Measurements from ENCODE around the gene COX7A2. TPM values are rescaled to one million over a fixed set of nuclear protein-coding genes. Genes with fewer than 3 reads are reported as not detected.
A peak's percentile ranks its signal among the peaks of the same experiment; 100 is the strongest.

COX7A2 gene
- total RNA-seq, 1 donor from 2014 or later, result 118 TPM

DNA sequence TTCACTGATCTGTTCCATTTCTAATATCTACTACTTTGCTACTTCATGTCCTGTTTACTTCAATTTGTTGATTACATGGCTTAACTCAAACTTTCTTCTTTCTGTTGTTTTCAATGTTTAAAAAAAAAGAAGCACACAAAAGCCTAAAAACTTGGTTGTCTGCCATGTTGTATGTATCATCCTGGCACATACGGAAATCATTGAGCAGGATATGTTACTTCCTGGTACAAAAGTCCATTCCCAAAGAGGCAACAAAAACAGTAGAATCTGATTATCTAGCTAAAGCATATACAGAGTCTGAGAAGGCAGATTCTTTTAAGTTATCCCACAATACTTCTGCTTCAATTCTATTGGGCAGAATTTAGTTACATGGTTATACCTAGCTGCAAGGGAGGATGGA, 23.2 kb downstream of the COX7A2 start:
- DNase-seq, result peak; percentile 50

DNA sequence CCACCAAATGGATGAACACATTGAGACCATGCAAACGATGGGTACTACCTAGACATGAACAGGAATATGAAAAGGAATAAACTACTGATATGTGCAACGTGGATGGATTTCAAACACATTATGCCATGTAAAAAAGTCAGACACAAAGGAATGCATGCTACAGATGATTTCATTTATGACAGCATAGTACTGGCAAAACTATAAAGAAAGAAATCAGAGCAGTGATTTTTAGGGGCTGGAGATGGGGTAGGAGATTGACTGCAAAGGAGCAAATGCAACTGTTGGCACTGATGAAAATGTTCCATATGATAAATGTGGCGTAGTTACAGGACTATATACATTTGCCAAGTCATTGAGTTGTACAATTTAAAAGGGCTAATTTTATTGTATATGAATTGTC, 24.3 kb downstream of the COX7A2 start:
- peak; percentile 89 for DNase-seq

DNA sequence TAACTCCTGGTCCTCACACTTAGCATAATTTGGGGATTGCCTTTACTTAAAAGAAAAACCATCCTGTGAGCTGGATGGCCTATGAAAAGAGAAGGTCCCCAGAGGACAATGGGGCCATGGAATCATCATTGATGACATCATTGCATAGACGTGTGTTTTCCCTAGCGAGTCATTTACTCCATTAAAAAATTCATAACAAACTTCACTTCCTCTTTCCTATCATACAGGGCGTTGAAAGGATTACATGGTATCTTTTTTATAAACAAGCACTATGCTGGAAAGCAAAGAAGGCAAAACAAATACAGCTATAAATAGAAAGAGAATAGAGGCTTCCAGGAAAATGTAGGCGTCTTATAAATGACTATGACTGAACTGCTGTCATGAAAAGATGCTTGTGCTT, 26.4 kb downstream of the COX7A2 start:
- DNase-seq, result peak; percentile 94

DNA sequence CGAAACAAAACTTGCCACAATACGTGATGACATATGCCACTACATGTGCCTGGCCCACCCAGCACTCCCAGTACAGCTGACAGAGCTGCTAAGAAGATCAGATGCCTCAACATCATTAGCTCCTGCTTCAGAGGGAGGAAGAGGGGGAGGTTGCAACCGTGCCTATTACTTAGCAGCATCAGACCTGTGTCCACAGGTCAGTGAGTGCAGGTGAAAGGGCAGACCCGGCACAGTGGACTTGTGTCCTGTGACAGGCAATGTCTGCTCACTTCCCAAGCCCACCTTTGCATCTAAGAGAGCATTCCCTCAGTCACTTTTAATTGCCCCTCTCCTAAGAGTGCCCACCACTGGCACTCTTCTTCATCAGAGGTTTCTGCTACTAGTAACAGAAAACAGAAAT, 28.3 kb downstream of the COX7A2 start:
- no peak for DNase-seq

GRCh38 chr6:75213732-75214131, 29.9 kb downstream of the COX7A2 start:
- DNase-seq, result no peak

- peak; percentile 82 for DNase-seq
These were observed 30.5 kb downstream of the COX7A2 start for GRCh38 chr6:75213112-75213511.

DNA sequence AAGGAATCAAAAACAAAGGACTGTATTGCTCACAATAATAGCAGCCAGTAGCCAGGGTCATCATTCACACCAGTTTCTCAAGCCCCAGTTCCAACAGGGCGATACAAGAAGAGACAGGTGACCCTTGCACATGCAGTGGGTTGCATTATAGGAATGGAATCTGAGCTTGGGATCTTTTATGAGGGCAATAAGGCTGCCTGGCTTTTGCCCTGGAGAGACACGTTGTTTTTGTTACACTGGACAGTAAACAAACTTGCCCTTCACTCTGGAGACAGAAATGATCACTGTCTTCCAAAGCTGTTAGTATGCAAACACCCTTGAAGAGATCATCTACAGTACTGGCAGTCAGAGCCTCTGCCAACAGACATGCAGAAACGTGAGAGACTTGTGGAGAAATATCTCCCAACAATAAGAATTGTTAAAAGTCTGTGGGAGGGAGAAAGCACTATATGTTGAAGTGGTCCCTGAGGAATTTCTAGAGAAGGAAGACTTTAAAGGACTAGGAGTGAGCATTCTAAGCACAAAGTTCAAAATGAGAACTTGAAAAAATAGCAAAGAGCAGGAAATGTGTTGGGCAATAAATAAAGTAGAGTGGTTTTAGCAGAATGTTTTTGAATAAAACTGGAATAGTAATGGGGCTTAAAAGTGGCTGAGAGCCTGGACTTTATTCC, 31.5 kb downstream of the COX7A2 start:
- no peak for DNase-seq

DNA sequence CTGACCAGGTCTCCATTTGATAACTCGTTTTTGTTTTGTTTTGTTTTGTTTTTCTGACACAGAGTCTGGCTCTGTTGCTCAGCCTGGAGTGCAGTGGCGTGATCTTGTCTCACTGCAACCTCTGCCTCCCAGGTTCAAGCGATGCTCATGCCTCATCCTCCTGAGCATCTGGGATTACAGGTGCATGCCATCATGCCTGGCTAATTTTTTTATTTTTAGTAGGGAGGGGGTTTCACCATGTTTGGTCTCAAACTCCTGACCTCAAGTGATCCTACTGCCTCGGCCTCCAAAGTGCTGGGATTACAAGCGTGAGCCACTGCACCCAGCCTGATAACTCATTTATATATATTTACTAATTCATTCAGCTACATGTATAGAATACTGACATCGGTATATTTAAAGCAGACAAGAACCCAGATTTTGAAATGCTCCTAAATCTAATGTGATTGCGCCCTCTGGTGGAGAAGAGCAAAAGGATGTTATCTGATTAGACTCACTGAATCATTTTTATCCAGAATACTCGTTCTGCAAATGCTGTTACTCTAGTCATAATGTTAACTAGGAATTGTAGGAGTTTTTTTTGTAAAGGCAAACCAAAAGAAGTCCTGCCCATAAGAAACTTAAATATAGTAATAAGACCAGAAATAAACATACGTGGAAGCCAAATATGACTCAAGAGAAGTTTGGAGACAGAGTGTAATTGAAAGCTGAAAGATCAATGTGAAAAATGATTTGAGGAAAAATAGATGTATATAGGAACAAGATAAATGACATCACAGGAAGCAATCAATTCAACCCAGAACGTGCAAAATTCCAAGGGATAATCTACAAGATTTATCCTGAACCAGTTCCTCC, 32.5 kb downstream of the COX7A2 start:
- DNase-seq, result peak; percentile 63

DNA sequence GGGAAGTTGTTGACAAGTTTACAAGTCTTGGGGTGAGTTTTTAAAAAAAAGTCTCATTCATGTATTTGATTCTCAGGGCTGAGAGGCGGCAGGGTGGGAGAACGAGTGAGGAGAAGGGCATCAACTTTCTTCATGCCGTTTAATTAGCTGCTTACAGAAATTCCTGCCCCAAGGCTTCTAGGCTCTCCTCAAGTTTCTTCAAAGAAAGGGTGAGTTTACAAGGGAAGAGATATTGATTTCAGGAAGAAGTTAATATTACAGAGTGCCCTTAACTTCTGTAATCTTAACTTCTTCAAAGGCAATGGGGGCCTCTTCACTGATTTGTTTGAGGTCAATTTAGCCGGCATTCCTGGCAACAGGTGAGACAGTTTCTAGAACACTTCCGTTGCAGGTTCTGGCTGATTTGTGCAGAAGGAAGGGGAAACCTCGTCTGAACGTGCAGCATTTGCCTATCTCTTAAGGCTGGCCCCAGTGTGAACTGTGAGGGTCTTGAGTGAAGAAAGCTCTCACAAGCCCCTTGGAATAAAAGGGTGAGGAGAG, 34.3 kb downstream of the COX7A2 start:
- no peak for DNase-seq

GRCh38 chr6:75208298-75209183, 35.1 kb downstream of the COX7A2 start:
- peak; percentile 88 for DNase-seq

GRCh38 chr6:75206576-75207342, 36.8 kb downstream of the COX7A2 start:
- peak; percentile 86 for DNase-seq

DNA sequence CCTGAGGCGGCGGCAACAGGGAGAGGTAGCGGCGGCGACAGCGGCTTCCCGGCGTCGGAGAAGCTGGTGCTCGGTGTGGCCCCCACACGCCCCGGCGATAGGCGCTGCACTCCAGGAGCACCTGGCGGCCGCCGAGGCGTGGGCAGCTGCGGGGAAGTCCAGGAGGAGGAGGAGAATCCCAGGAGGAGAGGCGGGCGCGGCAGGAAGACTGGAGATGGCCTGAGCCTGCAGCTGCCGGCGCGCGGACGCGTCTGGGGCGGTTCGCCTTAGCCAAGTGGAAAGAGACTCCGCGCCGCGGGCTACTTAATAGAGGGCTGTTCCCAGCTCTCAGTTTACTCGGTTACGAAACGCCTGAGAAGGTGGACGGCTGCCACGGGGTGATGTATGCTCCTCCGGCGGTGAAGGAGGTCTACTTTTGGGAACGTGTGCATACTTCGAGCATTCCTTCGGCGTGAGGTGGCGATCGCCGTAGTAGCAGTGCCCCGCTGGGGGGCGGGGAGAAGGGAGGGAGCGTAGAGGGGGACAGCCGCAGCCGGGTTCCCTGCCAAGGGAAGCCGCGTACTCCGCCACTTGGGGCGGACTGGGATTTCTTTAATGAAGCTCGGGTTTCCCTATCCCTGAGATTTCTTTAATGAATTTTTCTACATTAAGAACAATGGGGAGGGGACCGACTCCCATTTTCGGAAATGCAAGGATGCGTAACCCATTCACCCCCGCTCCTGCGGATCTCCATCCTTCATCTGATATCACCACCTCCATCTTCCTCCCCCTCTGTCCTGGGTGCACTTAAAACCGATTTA, 37.6 kb downstream of the COX7A2 start, which contains the start of gene COL12A1:
TSS of gene COL12A1 (minus strand) at position 278 of the 800 bp plus-strand sequence. CDS start 3,261 bp downstream, outside the sequence.
- DNase-seq, result peak; percentile 96

GRCh38 chr6:75204959-75205775, 38.4 kb downstream of the COX7A2 start:
- DNase-seq, result no peak

GRCh38 chr6:75204217-75204958, 39.2 kb downstream of the COX7A2 start:
- peak; percentile 95 for DNase-seq

GRCh38 chr6:75203721-75204120, 39.9 kb downstream of the COX7A2 start:
- DNase-seq, result no peak

GRCh38 chr6:75202676-75203131, 40.9 kb downstream of the COX7A2 start:
- no peak for DNase-seq

DNA sequence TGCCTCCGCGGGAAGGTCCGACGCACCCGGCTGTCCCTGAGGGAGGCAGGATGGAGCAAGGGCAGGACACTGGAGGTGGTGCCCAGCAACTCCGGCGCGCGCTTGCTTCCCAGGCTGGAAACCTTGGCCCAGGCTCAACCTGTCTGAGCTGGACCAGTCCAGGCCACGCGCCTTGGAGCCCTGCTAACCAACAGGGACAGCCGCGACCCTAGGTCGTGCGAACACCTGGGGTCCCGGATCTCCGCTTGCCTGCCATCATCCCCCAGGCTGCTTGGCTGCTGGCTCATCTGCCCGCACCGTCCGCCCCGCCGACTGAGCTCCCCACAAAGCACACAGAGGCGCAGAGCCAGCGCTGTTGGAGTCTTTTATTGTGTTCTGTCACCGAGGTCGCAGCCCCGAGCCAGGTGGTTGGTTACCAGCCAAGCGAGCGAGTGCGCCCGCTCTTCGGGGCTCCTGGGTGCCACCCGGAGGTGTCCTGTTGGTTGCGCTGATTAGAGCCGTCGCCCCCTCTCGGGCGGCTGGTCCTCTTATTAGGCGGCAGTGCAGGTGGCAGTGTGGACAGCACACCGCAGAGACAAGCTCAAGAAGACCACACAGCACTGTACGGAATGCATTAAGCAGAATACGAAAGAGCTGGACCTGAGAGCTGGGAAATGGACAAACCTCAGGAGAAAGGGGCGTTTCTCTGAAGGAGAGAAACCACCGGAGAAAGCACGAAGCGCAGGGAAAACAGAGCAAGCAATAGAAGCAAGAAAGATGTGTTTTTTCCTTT, 41.5 kb downstream of the COX7A2 start:
- DNase-seq, result peak; percentile 60

- no peak for DNase-seq
These were observed 42.6 kb downstream of the COX7A2 start for GRCh38 chr6:75201021-75201420.

All from skin of body (tissue), 2 donors.